ENCODE measurements around the gene KRTAP1-1.

DNA sequence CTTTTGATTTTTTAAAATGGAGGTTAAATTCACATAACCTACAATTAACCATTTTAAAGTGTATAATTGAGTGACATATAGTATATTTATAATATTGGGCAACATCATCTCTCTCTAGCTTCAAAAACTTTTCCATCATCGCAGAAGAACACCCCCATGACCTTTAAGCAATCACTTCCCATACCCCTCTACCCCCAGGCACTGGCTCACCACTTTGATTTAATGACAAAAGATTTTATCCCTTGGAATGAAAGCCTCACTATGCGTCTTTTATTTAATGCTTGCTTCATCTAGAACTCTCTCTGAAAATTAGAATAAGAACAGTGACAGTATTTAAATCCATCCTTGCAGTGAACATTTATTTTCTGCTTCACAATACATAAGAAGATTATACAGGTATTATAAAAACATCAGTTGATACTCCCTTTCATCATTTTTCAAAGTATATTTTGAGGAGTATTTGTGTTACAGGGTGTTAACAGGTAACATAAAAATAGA lies 3.3 kb downstream of the KRTAP1-1 start:
- TF ChIP-seq CTCF (conservative IDR thresholded peaks at IDR 0.05 in 1 of 2, IDR thresholded peaks at IDR 0.05 in 1 of 2; ENCODE audit: extremely low read depth in 1 of 2, insufficient read depth in 1 of 2, low read depth in 1 of 2, low read length in 2 of 2) (no peak), EZH2 (IDR thresholded peaks at IDR 0.05; ENCODE audit: borderline replicate concordance, low read length) (no peak)

All from mammary epithelial cell (primary cell).